ENCODE results near the gene GP5. TPM values are rescaled to one million over a fixed set of nuclear protein-coding genes. Genes with fewer than 3 reads are reported as not detected.

GP5 gene
- total and polyA plus RNA-seq, 8 donors = 0.15 to 1.00 (median 0.66) TPM

DNA sequence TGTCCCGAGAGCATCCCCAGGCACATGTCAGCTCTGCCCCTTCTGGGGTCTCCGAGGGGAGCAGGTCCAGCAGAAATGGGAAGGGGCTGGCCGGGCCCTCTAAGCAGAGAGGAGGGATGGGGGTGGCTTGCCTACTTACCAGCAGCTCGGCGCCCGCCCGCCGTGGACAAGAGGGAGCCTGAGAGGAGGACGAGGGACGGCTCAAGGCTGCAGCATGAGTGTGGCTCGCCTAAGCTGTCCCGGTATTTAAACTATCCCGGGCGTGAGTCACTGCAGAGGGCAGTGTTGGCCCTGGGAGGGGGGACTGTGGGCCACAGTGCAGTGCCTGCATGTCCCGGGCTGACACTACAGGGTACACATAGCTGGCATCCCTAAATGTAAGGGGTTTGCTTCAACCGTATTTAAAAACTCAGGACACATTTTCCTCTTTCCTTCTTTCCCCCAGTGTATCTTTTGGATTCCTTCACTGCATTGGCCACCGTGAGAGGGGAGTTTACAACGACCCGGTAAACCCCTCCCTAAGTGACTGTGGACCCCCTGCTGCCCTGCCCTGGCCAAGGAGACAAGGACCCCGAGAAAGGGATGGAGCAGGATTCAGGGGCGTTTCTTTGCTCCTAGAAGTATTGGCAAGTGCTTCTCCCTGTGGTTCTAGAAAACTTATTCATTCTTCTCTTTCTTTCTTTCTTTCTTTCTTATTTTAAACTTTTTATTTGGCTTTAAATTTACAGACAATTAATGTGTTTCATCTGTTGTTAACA, 29.4 kb downstream of the GP5 start, which contains the start of gene LRRC15:
TSS of gene LRRC15 (minus strand) at position 222 of the 758 bp plus-strand sequence. CDS start 8,700 bp downstream, outside the sequence.
- H3K36me3 ChIP-seq = no peaks in the 10 kb centered on the region
- no peaks in the 10 kb centered on the region for H3K9me3 ChIP-seq
- peaks cover 0 to 38% of the 10 kb centered on the region in 2 donors for H3K27me3 ChIP-seq
- DNase-seq = peak in 2 of 4 donors; percentile 44 to 78
- no peak within 1 kb of the TSS for H3K4me3 ChIP-seq
- no peak within 1 kb of the TSS for H3K27ac ChIP-seq
- no peak for TF ChIP-seq CTCF (IDR thresholded peaks at IDR 0.05)
- ATAC-seq = peak; percentile 84
- intact Hi-C loops (cut with DNase I) = no loop called here
- H3K4me1 ChIP-seq = no peaks in the 10 kb centered on the region

DNA sequence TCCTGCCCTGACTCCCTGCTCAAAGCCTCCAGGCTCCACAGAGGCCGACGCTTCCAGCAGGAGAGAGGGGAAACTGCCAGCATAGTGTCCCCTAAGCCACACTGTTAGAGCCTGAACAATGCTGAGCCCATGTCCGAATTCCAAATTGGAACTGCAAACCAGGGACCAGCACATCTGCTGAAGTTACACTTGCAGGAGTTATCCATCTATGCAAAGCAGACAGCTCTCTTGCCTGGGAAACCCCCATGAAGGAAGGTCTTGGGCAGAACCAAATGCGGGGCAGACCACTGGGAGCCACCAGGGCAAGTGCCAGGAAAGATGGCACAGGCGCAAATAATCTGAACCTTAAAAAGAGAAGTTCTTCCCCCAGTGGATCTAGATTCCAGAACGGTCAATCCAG, 30.1 kb downstream of the GP5 start:
- no peak for DNase-seq
- Histone ChIP-seq H3K27me3 (peaks cover 0 to 38% of the 10 kb centered on the region in 2 donors), H3K4me1 (no peaks in the 10 kb centered on the region), H3K27ac (no peak overlapping the region), H3K9me3 (no peaks in the 10 kb centered on the region), H3K4me3 (no peak overlapping the region), H3K36me3 (no peaks in the 10 kb centered on the region)
- ATAC-seq = no peak
- intact Hi-C loops (cut with DNase I) = no loop called here
- TF ChIP-seq CTCF (IDR thresholded peaks at IDR 0.05) = no peak

DNA sequence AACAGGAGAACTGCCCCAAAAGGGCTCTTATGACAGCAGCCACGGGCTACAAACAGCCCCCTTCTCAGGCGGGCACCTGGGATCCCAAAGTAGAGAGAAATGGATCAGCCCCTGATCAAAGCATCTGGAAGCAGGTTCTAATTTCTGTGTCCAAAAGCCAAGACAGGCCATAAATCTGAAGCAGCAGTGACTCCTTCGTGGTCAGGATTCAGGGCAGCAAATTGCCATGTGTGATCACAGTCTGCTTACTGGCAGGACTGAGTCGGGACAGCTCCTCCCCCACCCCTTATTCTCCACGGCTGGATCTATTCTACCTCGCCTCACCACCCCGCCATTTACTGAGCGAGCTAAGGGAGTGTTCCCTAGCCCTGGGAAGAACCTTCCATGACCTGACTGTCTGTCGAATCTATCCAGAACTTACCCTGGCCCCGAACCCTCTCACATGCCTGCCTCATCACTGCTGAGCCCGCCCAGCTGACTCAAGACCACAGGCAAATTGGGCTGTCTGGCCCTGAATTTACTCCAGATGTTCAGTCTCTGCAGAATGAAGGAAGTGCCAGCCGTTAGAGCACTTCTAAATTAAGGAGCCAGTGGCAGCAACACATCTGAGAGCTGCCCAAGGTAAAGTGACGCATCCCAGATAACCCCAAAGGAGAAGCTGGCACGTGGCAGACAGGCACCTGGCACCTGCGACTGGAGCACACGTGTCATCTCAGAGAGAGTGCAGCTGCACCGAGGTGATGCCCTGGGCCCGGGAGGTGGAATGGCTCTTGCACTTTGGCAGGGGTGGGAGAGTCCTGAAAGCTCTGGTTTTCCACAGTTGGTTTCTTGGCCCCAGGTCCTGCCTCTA, 30.8 kb downstream of the GP5 start:
- Histone ChIP-seq H3K27ac (no peak overlapping the region), H3K4me1 (no peaks in the 10 kb centered on the region), H3K4me3 (no peak overlapping the region), H3K36me3 (no peaks in the 10 kb centered on the region), H3K27me3 (peaks cover 0 to 38% of the 10 kb centered on the region in 2 donors), H3K9me3 (no peaks in the 10 kb centered on the region)
- peak in 1 of 4 donors; percentile 41 for DNase-seq
- no peak for ATAC-seq
- no peak for TF ChIP-seq CTCF (IDR thresholded peaks at IDR 0.05)
- intact Hi-C loops (cut with DNase I) = no loop called here

DNA sequence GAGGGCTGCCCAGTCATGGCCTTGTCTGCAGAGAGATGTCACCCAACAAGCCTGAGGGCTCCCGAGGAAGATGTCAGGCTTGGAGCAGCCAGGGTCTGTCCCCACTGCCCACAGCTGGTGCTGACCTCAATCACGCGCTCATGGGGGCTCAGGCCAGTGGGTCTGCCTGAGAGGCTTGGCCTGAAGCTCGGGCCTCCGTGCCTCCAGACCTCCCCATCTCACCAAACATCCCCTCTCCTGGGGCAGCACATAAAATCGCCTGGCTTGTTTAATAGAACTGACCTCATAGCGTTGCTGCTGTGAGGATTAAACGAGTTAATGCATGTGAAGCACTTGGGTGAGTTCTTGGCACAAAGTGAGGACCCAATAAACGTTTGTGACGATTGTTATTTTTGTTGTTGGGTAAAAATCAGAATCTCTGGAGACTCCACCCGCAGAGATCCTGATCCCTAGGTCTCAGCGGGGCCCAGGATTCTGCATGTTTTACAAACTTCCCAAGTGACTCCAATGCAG, 33.0 kb downstream of the GP5 start:
- Histone ChIP-seq H3K36me3 (no peaks in the 10 kb centered on the region), H3K27ac (no peak overlapping the region), H3K27me3 (peaks cover 0 to 35% of the 10 kb centered on the region in 2 donors), H3K4me3 (no peak overlapping the region), H3K9me3 (no peaks in the 10 kb centered on the region), H3K4me1 (no peaks in the 10 kb centered on the region)
- ATAC-seq = no peak
- peak in 1 of 4 donors; percentile 41 for DNase-seq
- TF ChIP-seq CTCF (IDR thresholded peaks at IDR 0.05) = no peak
- intact Hi-C loops (cut with DNase I) = no loop called here

- Histone ChIP-seq H3K9me3 (no peaks in the 10 kb centered on the region), H3K4me3 (no peak overlapping the region), H3K4me1 (no peaks in the 10 kb centered on the region), H3K27ac (no peak overlapping the region), H3K36me3 (no peaks in the 10 kb centered on the region), H3K27me3 (peaks cover 0 to 30% of the 10 kb centered on the region in 2 donors)
- intact Hi-C loops (cut with DNase I) = no loop called here
- DNase-seq (no peak), ATAC-seq (no peak)
- no peak for TF ChIP-seq CTCF (IDR thresholded peaks at IDR 0.05)
These were observed 33.5 kb downstream of the GP5 start for GRCh38 chr3:194365526-194365925.
